Glomerular visceral epithelial cell (primary cell): Measurements from ENCODE around the gene ZBTB33.

ENCODE experiments used
- DNase-seq: peaks from one replicate; pipeline ENCODE4 v3.0.0-alpha.2; 2016; ENCODE audit errors: extremely low spot score

Gene ZBTB33

DNA sequence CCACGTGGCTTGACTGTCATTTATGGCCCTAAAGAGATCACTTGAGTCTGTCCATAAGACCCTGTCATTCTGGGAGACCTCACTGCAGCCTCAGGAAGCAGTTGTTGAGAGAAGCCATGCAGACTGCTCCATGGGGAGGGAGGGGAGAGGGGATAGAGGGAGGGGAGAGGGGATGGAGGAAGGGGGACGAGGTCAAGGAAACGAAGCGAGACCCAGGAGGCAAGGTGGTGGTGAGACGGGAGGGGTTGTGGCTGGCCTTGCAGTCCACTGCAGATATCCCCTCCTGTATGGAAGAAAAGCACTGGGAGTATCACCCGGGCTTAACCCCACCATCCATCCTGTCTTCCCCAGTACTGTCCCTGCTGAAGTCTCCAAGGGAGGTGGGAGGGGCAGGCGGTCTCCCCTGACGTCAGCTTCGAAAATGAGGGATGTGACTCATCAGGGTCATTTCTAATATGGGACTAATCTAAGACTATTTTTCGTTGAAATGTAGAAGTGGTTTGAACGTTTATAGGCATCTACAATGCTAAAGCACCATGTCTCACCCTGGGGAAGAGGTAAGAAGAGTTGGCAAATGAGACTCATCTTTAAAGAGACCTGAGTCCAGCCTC lies 55.0 kb downstream of the ZBTB33 start:
- DNase-seq = no peak

DNA sequence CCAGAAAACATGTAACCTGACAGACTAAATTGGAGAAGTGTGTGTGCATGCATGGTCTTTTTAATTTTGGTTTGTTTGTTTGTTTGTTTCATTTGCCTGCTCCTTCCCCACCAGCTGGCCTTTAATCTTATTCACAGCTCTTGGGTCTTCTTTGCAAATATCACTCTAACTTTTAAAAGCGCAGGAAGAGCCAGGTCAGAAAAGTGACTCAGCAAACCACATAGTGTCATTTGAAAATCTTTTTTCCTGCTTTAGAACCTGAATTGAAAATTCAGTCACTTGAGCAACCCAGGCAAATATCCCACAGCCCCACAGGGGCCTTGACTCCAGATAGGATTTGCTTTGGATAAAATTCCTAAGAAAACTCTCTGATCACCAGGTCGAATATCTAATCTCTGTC lies 56.0 kb downstream of the ZBTB33 start:
- peak; percentile 14 for DNase-seq
